Activated naive CD8-positive, alpha-beta T cell treated with anti-CD3 and anti-CD28 coated beads for 36 hours (primary cell): ENCODE measurements around the gene HMCN2. TPM values are rescaled to one million over a fixed set of nuclear protein-coding genes. Genes with fewer than 3 reads are reported as not detected.

Source experiments
- DNase-seq: peaks from one replicate; pipeline ENCODE4 v3.0.0; 2021
- H3K27ac Mint-ChIP-seq: one replicate; pipeline ENCODE4 v1.8.0; 2022; ENCODE audit warnings: mild to moderate bottlenecking, moderate library complexity, mixed read lengths
- H3K27me3 Mint-ChIP-seq: one replicate; pipeline ENCODE4 v1.8.0; 2022; ENCODE audit warnings: mild to moderate bottlenecking, mixed read lengths
- H3K36me3 Mint-ChIP-seq: one replicate; pipeline ENCODE4 v1.8.0; 2021; ENCODE audit warnings: mild to moderate bottlenecking, mixed read lengths
- H3K4me1 Mint-ChIP-seq: one replicate; pipeline ENCODE4 v1.8.0; 2021; ENCODE audit warnings: mixed read lengths
- H3K4me3 Mint-ChIP-seq: one replicate; pipeline ENCODE4 v1.8.0; 2022; ENCODE audit warnings: mild to moderate bottlenecking, moderate library complexity, mixed read lengths
- H3K9me3 Mint-ChIP-seq: one replicate; pipeline ENCODE4 v1.8.0; 2022; ENCODE audit warnings: mixed read lengths
- total RNA-seq, 2 experiments: library from RNA; stranded (reverse); gene quantifications; one replicate each; pipeline ENCODE4 v1.2.3, GENCODE V29; 2021

The HMCN2 gene
- total RNA-seq, 2 experiments from 2014 or later, result not detected

- no peaks in the 10 kb centered on the region for H3K36me3 Mint-ChIP-seq
- no peak overlapping the region for H3K27ac Mint-ChIP-seq
- DNase-seq, result no peak
- no peaks in the 10 kb centered on the region for H3K9me3 Mint-ChIP-seq
- H3K27me3 Mint-ChIP-seq, result peaks cover 19% of the 10 kb centered on the region
- H3K4me1 Mint-ChIP-seq, result no peaks in the 10 kb centered on the region
- H3K4me3 Mint-ChIP-seq, result no peak overlapping the region
Measured at GRCh38 chr9:130287736-130288135, 22.2 kb downstream of the HMCN2 start.

GRCh38 chr9:130288393-130288792 lies 22.8 kb downstream of the HMCN2 start:
- Mint-ChIP-seq H3K4me3 (no peak overlapping the region), H3K27ac (no peak overlapping the region)

DNA sequence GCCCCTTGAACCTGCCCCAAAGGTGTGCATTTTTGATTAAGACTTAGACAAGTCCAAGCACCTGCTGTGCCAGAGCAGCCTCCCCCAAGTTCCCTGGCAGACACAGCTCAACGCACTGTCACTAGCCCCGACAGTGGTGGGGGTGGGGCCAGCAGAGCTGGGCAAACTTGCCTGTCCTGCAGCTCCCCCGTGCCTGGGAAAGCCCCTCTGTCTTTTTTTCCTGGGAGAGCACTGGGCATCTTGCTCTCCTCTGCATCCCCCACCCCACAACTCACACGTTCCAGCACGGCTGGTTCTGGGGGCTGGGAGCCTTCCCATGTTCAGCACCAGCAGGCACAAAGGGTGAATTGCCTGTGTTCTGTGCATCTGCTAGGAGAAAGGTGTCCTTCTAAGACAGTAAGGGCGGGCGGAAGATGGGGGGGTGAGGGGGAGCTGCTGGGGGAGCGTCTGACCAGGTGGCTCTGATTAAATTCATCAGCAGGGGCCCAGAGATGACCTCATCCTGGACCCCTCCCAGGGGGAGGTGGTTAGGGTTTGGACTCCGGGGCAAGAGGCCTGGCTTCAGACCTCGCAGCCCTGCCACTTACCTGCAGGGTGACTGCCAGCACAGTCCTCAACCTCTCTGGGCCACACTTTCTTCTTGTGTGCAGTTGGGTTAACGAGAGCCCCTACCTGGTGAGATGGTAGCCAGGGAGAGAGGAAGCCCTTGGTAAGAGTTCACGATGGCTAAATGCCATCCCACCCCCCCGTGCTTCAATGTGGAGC lies 23.5 kb downstream of the HMCN2 start:
- no peak overlapping the region for H3K27ac Mint-ChIP-seq
- no peaks in the 10 kb centered on the region for H3K4me1 Mint-ChIP-seq
- no peaks in the 10 kb centered on the region for H3K36me3 Mint-ChIP-seq
- H3K9me3 Mint-ChIP-seq, result no peaks in the 10 kb centered on the region
- H3K27me3 Mint-ChIP-seq, result peaks cover 24% of the 10 kb centered on the region
- no peak for DNase-seq
- H3K4me3 Mint-ChIP-seq, result no peak overlapping the region

More at GRCh38 chr9:130288393-130288792, 22.8 kb downstream of the HMCN2 start:
- no peak for DNase-seq
- Mint-ChIP-seq H3K4me1 (no peaks in the 10 kb centered on the region), H3K9me3 (no peaks in the 10 kb centered on the region), H3K36me3 (no peaks in the 10 kb centered on the region), H3K27me3 (peaks cover 21% of the 10 kb centered on the region)

- DNase-seq, result no peak
- H3K27me3 Mint-ChIP-seq, result peaks cover 30% of the 10 kb centered on the region
- H3K27ac Mint-ChIP-seq, result no peak overlapping the region
- no peaks in the 10 kb centered on the region for H3K4me1 Mint-ChIP-seq
- H3K36me3 Mint-ChIP-seq, result no peaks in the 10 kb centered on the region
- H3K9me3 Mint-ChIP-seq, result no peaks in the 10 kb centered on the region
- H3K4me3 Mint-ChIP-seq, result no peak overlapping the region
Measured at GRCh38 chr9:130289711-130290241, 24.2 kb downstream of the HMCN2 start.

GRCh38 chr9:130290291-130291181 lies 25.0 kb downstream of the HMCN2 start:
- Mint-ChIP-seq H3K27me3 (peaks cover 30% of the 10 kb centered on the region), H3K4me3 (no peak overlapping the region), H3K36me3 (no peaks in the 10 kb centered on the region), H3K27ac (no peak overlapping the region), H3K4me1 (no peaks in the 10 kb centered on the region), H3K9me3 (no peaks in the 10 kb centered on the region)
- DNase-seq, result no peak

GRCh38 chr9:130291474-130291873 lies 25.9 kb downstream of the HMCN2 start:
- H3K4me1 Mint-ChIP-seq, result no peaks in the 10 kb centered on the region
- no peaks in the 10 kb centered on the region for H3K9me3 Mint-ChIP-seq
- no peak overlapping the region for H3K4me3 Mint-ChIP-seq
- no peak for DNase-seq
- H3K27me3 Mint-ChIP-seq, result peaks cover 30% of the 10 kb centered on the region
- H3K36me3 Mint-ChIP-seq, result no peaks in the 10 kb centered on the region
- no peak overlapping the region for H3K27ac Mint-ChIP-seq

DNA sequence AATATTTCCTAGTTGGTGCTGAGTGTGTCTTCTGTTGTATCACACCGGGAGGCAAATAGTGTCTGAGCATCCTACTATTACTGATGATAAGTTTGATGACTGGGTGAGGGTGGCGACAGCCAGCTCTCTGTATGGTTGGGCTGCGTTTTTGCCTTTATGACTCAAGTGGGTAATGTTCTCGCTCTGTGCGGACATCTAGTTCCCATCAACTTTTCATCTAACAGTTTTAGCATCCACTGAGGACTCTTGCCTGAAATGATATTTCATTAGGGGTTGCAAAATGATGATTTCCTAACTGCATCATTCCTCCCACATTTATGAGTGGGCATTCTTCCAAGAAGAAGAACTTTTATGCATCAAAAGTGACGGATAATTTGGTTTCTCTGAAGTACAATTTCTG lies 26.5 kb downstream of the HMCN2 start:
- no peak for DNase-seq
- H3K27ac Mint-ChIP-seq, result no peak overlapping the region
- H3K4me1 Mint-ChIP-seq, result no peaks in the 10 kb centered on the region
- peaks cover 26% of the 10 kb centered on the region for H3K27me3 Mint-ChIP-seq
- no peaks in the 10 kb centered on the region for H3K9me3 Mint-ChIP-seq
- H3K4me3 Mint-ChIP-seq, result no peak overlapping the region
- H3K36me3 Mint-ChIP-seq, result no peaks in the 10 kb centered on the region

GRCh38 chr9:130294664-130295063 lies 29.1 kb downstream of the HMCN2 start:
- Mint-ChIP-seq H3K27ac (no peak overlapping the region), H3K27me3 (peaks cover 21% of the 10 kb centered on the region), H3K4me1 (no peaks in the 10 kb centered on the region), H3K36me3 (no peaks in the 10 kb centered on the region), H3K9me3 (no peaks in the 10 kb centered on the region), H3K4me3 (no peak overlapping the region)
- DNase-seq, result no peak

DNA sequence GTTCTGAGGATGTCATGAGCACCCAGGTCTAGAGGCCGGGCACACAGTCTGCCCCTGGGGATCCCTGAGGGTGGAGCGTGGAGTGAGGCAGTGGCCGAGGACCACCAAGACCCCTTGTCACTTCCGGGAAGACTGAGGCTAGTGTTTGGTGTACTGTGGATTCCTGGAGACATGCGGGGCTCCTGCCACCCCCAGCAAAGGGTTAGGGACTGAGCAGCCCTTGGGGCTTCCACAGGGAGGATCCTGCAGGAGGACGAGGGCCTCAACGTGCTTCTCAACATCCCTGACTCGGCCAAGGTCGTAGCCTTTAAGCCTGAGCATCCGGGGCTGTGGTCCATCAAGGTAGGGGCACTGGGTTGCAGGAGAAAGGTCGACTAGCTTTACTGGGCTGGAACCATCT lies 29.9 kb downstream of the HMCN2 start:
- Mint-ChIP-seq H3K4me1 (no peaks in the 10 kb centered on the region), H3K4me3 (no peak overlapping the region), H3K27ac (no peak overlapping the region), H3K27me3 (peaks cover 15% of the 10 kb centered on the region), H3K36me3 (no peaks in the 10 kb centered on the region), H3K9me3 (no peaks in the 10 kb centered on the region)
- no peak for DNase-seq

- no peak overlapping the region for H3K27ac Mint-ChIP-seq
- H3K27me3 Mint-ChIP-seq, result peaks cover 11% of the 10 kb centered on the region
- H3K4me3 Mint-ChIP-seq, result no peak overlapping the region
- no peaks in the 10 kb centered on the region for H3K9me3 Mint-ChIP-seq
- H3K4me1 Mint-ChIP-seq, result no peaks in the 10 kb centered on the region
- no peak for DNase-seq
- H3K36me3 Mint-ChIP-seq, result no peaks in the 10 kb centered on the region
Measured at GRCh38 chr9:130295945-130296782, 30.6 kb downstream of the HMCN2 start.

DNA sequence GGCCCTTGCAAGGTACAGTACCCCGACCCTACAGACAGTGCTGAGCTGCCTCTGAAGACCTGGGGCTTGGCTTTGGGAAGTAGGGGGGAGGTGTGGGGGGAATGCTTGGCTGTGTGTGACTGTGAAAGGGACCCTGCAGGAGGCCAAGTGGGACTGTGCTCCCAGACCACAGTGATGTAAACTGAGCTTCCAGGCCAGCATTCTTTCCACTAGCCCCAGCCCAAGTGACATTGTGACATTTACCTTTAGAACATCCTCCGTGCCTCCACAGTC lies 31.2 kb downstream of the HMCN2 start:
- Mint-ChIP-seq H3K27ac (no peak overlapping the region), H3K4me3 (no peak overlapping the region), H3K4me1 (no peaks in the 10 kb centered on the region), H3K9me3 (no peaks in the 10 kb centered on the region), H3K27me3 (peaks cover 11% of the 10 kb centered on the region), H3K36me3 (no peaks in the 10 kb centered on the region)
- no peak for DNase-seq

GRCh38 chr9:130297371-130297770 lies 31.8 kb downstream of the HMCN2 start:
- Mint-ChIP-seq H3K4me3 (no peak overlapping the region), H3K9me3 (no peaks in the 10 kb centered on the region), H3K4me1 (no peaks in the 10 kb centered on the region), H3K36me3 (no peaks in the 10 kb centered on the region), H3K27me3 (peaks cover 11% of the 10 kb centered on the region), H3K27ac (no peak overlapping the region)
- no peak for DNase-seq

DNA sequence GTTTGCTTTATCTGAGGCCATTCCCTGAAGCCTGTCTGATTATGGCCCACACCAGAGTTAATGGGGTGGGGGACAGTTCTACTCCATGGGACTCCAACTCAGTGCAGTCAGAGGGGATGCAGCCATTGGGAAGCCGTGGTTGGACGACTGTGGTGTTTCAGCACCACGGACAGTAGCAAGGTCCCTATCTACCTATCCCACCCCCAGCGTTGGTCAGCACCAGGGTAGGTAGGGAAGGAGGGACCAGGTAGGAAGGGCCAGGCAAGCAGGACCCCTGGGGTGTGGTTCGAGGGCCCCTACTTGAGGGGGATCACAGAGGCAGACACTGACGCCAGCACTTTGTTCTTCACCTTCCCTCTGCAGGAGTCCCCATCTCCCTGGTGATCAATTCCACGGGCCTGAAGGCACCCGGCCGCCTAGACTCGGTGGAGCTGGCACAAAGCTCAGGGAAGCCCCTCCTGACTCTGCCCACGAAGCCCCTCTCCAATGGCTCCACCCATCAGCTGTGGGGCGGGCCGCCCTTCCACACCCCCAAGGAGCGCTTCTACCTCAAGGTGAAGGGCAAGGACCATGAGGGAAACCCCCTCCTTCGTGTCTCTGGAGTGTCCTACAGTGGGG lies 33.2 kb downstream of the HMCN2 start:
- Mint-ChIP-seq H3K36me3 (no peaks in the 10 kb centered on the region), H3K27me3 (peaks cover 6% of the 10 kb centered on the region), H3K27ac (no peak overlapping the region), H3K9me3 (no peaks in the 10 kb centered on the region), H3K4me1 (no peaks in the 10 kb centered on the region), H3K4me3 (no peak overlapping the region)
- DNase-seq, result no peak

- no peaks in the 10 kb centered on the region for H3K36me3 Mint-ChIP-seq
- H3K27me3 Mint-ChIP-seq, result no peaks in the 10 kb centered on the region
- H3K4me3 Mint-ChIP-seq, result no peak overlapping the region
- DNase-seq, result no peak
- no peaks in the 10 kb centered on the region for H3K4me1 Mint-ChIP-seq
- H3K27ac Mint-ChIP-seq, result no peak overlapping the region
- no peaks in the 10 kb centered on the region for H3K9me3 Mint-ChIP-seq
Measured at GRCh38 chr9:130299785-130300615, 34.4 kb downstream of the HMCN2 start.
